Endometrium (tissue), 2 donors: ENCODE data around the gene DHX36.

Experiments
- FAIRE-seq: peaks from 2 replicates; lab custom pipeline; 2012; peaks lifted over from hg19 to GRCh38; lab: Jason Lieb, UNC
- donor health status: control.
- donor health status: control.

Gene DHX36

DNA sequence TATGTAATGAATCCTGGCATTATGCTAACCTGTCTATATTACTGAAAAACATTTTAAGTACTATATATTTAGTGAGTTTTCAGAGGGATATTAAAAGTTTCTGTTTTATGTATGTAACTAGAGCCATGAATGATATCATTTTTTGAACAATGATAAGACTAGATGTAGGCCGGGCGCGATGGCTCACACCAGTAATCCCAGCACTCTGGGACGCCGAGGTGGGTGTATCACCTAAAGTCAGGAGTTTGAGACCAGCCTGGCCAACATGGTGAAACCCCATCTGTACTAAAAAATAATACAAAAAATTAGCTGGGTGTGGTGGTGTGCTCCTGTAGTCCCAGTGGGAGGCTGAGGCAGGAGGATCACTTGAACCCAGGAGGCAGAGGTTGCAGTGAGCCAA is 34.1 kb downstream of the DHX36 start:
- FAIRE-seq = no peak

DNA sequence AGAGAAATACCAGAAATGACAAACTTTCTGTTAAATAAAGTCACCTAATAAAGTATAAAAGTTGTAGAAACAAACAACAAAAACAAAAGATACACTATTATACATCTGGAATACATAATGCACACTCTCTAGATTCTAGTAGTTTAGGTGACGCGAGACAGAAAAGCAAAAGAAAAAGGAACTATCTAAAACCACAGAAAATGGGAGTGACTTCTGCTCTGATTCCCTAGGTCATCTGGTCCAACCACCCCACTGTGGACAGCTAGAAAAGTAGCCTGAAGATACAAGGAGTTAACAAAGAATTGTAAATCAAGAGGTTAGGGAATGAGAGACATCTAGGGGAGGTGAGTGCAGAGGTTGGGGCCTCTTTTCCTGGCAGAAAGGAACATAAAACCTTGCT is 39.1 kb downstream of the DHX36 start:
- FAIRE-seq = no peak

DNA sequence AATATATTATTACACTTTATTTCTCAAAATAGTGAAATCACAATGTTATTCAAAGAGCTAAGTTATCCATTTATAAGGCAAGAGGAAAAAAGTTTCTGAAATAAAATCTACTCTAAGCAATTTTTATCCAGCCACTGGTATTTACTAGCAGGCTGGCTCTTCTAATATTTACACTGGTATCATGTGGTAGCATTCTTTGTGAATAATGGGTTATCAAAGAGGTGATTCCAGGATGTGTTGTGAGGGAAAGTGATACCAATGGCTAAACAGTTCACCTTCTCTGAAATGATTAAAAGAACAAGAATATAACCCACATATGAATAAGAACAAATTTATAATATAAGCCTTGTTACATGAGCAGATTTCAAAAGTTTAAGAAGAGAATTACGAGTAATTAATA is 44.1 kb downstream of the DHX36 start:
- FAIRE-seq = no peak

DNA sequence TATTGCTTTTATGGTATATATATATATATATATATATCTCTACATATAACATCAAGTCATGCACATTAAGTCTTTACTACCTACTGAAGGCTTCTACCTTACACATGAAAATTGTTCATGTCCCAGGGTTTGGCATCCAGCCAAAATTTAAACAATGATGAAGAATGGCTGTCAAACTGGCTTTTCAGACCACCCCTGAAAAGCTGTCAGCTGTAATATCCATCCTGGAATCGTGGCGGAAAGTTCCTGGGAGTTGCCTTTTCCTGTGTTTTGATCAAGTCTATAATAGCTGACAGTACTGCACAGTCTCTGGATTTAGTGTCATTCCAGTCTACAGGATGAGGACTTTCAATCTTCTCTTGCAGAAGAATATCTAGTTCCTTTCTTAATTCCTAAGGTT is 48.3 kb downstream of the DHX36 start:
- FAIRE-seq = no peak

DNA sequence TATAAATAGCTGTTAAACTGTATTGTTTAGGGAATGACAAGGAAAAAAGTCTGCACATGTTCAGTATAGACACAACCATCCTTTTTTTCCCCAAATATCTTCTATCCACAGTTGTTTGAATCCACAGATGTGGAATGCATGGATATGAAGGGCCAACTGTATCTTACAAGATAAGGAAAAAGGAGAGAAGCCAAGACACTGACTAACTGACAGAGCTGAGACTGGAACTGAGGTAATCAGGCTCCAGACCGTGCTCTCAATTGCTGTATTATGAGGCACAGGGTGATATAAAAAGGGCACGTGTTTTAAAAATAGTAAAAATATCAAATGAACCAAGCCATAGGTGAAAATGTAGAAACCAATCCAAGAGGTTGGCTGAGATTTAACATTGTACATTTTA is 49.0 kb downstream of the DHX36 start:
- FAIRE-seq = no peak

DNA sequence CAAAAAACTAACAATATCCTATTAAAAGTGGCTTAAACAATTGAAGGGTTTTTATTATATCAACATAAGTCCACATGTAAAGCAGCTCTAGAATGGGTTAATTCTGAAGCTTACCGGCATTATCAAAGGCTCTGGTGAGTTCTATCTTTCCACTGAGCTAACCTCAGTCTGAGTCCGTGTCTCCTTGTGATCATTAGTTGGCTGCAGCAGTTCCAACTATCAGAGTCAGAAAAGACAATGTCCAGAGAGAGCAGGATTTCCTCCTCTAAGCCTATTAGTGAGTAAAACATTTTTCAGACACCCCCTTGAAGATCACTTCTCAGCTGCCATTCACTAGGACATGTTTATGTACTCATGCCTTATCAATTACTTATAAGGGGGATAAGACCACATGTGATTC is 49.9 kb downstream of the DHX36 start:
- FAIRE-seq = no peak

DNA sequence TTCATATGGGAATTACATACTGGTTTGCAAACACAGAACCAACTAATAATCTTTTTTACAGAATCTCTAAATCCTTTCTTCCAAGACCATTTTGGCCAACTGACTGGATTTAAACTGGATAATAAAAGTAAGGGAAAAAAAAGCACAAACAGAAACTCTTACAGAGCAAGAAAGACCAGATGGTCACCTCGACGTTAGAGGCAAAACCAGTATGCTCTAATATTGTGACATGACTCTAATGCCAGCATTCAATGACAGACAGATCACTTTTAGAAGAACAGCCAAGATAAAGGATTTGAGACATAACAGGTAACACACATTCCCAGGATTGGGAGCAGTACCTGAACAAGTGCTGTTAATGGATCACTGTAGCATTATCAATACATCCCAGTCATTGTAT is 50.9 kb downstream of the DHX36 start:
- no peak for FAIRE-seq

DNA sequence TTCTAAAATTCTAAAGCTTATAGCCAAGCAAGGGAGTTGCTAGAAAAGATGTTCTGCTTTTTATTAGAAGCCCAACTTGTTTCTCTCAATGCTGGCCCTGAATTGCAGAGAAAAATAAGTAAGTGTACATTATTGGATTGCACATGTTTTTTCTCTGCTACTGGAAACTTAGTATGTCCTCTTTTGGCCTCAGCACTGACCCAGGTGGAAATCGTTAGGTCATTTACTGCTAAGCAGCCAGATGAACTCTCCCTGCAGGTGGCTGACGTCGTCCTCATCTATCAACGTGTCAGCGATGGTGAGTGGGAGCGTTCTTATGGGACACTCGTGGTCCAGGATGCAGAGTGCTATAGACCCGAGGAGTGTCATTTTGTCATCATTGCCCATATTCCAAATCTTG is 69.8 kb downstream of the DHX36 start:
- no peak for FAIRE-seq

DNA sequence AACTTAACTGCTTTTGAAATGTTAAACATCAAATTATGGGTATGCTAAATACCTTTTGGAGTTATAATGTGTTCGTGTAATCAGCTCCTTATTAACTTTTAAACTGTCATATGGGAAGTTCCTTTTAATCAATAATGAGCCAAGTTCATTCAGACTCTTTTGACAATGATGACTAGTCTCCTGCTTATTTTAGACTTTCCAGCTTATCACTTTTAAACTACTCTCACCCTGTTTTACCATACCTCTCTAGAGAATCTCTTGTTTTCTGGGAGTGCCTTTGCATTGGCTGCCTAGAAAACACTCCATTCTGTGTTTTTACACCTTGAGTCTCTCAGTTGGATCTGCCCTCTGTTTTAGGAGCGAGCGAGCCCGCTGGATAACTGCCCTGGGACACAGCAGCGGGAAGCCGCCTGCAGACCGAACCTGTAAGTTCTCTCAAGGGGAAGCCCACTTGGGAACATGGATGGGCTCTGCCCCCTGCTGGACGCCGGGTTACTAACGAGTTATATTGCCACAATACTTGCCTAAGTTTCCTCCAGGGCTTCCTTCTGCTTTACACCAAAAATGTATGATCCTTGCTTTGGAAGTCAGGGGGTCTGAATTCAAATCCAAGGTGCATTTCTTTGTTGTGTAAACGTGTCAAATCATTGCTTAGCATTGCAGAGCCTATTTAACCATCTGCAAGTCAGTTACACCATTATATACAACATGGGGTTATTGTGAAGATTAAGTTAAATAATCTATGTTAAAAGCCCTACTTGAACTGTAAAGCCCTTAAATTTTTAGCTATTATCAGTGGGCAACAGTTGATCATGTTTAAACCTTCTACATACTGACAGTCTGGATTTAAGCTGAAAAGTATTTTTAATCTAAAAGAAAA is 71.3 kb downstream of the DHX36 start:
- peak; percentile 91 for FAIRE-seq

DNA sequence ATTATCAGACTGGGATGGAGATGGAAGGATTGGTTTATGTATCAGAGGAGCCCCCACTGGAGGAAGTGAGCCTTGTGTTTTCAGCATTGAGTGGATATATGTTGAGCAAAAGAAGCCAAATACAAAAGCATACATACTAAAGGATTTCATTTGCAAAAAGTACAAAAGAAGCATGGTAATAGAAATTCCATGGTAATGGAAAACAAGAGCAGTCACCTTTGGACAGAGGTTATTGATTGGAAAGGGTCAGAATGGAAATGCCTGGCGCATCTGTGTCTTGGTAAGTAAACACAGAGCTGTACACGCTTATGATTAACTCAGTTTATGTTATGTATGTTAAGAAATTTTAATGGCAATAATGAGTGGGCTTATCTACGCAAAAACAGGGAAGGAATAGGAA is 72.7 kb downstream of the DHX36 start:
- FAIRE-seq = no peak

DNA sequence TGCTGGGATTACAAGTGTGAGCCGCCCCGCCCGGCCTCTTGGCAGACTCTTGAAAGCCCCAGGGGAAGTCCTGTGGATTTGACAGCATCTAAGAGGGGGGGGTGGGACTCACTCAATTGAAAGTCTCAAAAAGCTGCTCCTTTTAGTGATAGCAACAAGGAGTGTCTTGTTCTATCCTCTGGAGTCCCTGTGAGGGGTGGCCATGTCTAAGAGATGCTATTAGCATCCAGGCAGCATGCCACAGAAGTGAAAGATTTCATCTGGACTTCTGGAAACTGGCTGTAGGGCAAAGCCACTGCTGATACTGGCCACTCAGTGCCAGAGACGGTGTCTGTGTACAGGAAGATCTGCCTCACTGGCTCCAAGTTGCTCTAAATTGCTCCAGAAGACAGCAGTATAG is 74.0 kb downstream of the DHX36 start:
- FAIRE-seq = no peak

DNA sequence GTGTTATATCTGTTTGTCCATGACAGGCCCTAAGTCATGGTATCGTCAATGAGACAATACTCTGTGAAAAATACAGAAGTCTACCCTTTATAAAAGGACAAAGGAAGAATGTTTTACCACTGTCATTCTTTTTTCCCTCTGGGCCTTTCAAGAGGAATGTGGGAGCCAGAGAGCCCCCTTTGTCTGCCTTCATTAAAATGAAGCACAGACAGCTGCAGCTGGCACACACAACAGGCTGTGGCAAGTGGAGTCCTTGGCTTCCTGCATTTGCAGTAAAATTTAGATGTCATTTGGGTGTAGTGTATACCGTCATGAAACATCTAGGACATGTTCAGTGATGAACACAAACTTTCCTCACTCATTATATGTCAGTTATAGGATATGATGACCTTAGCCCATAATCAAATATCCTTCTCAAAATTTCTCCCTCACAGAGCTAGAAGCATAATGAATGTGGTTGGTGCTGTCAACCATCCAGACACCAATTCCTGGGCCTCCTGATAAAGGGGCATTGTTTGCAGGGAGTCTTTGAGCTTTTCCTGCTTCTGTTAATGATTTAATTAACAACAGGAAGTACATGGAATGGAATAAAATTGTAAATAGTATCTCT is 76.4 kb downstream of the DHX36 start:
- FAIRE-seq = no peak

DNA sequence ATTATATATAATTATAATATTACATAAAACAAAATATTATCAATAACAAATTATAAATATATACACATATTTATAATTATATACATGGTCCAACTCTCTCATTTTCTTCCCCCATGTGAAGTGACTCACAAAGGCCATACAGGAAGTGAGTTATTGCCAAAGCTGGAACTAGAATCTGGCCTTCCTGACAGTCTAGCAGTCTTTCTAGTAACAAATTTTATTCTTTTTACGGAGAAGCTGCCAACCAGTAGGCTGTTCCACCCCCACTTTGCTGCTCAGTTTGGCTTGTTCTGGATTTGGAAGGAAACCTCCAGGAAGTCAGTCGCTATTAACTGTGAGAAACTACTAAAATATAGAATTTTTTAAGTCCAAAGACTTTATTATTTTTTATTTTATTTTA is 79.6 kb downstream of the DHX36 start:
- FAIRE-seq = no peak

DNA sequence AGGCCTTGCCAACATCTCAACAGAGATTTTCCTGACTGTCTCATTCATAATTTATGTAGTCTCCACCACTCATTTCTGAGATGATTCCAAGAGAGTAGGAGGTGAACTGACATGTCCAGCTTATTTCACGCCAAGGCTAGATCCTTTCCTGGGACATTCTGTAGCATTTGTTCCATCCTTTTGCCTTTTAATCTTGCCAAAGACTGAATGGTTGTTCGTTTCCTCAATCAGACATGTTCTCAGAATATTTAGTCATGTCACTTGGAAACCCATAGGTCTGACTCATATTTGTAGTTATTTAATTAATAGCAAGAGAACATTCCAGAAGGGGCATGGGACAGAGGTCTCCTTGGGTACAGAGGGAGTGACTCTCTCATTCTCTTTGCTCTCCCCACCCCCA is 80.9 kb downstream of the DHX36 start:
- no peak for FAIRE-seq

DNA sequence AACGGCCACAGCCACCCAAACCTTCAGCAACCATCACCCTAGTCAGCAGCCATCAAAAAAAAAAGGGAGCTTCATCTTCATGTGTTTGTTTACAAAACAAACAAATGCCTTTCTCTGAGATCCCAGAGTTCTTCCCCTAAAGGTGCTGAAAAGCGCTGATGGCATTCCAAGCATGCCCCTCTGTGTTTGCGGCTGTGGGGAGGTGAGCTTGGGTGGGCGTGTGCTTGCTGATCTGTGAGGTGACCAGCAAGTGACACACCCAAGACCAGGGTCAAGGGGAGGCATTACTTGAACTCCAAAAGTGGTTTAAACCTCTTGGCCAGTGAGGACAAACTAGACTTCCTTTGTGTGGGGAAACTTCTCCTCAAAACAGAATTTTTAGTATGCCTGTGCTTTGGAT is 81.5 kb downstream of the DHX36 start:
- FAIRE-seq = no peak

DNA sequence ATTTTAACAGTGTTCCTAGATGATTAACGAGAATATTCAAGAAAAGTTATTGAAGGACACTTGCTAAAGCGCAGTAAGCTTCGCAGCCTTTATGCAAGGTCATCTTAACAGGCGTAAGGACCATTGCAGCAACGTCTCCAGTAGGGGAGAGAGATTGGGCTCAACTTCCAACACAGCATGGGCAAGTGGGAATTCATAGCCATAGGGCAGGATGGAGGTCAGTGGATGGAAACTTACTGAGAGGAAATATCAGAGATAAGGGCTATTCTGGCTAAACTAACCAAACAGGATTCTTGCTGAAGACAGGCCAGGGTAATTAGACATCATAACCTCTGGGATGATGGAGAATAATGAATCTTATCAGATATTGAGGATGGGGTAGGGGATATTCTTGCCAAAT is 82.8 kb downstream of the DHX36 start:
- no peak for FAIRE-seq

DNA sequence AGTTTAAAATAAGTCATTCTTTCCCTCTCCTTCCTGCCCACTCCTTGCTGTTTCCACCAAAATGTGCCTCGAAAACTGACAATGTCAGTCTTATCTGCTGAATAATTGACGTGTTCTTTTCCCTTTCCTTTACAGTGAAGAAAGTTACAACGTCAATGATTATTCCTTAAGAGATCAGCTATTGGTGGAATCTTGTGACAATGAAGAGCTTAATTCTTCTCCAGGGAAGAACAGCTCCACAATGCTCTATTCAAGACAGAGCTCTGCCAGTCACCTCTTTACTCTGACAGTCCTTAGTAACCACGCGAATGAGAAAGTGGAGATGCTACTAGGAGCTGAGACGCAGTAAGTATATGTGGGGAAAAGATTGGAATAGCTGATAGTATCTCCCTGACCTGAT is 84.1 kb downstream of the DHX36 start:
- FAIRE-seq = no peak

DNA sequence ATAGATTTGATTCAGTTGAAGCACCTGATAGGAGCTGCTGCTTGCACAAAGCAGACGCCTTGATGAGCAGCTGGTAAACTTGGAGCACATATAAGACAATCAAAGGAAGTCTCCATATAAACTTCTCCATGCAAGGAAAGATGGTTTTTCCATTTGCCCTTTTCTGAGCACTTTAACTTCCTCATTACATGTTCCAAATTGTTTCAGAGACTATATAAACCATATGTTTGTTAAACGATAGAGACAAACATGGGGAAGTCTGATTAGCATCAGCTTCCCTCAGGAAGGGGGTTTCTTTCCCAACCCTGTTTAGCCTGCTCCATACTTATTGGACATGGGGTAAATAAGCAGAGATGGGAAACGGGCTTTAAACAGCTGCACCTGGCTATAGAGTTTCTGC is 88.0 kb downstream of the DHX36 start:
- FAIRE-seq = no peak

DNA sequence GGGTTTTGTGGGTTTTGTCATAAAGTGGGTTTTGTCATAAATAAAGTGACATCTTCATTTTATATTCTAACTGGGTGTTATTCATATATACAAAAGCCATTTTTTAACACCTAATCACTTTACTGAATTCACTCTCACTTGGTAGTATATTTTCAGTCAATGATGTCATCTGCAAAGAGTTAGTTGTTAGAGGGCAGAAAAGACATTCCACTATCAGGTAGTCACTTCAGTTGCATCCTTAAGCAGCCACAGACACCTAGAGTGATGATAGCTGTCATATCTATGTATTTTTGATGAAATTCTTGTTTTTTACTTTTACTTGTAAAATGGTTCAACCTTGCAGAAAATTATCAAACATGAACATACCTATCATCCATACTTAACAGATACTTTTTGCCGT is 89.0 kb downstream of the DHX36 start:
- FAIRE-seq = no peak

DNA sequence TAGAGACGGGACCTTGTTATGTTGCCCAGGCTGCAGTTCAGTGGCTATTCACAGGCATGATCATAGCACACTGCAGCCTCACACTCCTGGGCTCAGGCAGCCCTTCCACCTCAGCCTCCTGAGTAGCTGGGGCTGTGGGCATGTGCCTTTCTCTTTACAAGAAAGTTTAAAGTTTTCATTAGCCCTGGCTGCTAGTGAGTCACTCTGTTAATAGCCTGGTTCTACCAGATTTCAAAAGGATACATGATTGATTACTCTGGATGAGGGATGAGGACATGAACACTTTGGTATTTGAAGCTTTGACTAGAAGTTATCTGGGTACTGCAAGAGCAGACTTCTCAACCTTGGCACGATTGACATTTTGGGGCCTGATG is 95.1 kb downstream of the DHX36 start:
- no peak for FAIRE-seq

DNA sequence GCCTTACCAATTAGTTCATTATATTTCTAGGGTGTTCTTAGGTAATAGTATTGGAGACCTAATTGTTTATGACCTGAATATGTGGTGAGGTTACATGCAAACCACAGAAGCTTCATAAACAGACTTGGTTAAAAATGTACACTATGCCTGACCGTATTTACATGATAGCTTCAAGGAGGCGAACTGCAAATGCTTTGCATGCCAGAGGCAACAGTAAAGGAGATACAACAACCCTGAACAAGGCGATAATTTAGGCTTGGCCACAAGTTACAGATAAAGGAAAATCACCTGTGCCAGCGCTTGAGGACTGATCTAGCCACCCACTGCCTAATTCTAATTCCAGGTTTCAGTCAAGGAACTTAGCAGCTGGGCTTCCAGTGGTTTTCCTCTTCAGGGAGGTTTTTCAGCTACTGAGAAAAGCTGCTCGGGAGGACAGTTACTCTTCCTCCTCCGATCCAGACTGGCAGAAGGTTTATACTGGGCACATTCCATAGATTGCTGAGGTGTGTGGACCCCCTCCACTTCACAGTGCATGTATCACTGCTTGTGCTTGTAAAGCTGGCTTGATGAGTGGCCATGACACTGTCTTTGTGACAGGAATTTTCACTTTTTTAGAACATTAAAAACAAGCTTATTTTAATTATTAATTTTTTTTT is 95.6 kb downstream of the DHX36 start:
- FAIRE-seq = no peak

DNA sequence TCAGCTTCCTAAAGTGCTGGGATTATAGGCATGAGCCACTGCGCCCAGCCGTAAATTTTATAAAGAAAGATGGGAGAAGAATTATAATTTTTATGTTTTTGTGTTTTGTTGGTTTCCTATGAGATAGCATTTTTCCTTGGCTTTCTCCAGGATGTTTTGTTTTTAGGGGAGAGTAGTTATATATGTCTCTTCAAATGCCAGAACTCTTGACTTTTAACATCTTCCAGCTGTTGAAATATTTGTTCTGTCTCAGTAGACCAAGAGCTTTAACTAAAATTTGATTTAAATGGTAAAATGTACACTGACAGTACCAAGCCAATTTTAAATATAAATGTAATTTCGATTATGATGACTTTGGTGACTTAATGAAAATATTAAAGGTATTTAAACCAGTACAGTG is 96.8 kb downstream of the DHX36 start:
- FAIRE-seq = no peak

DNA sequence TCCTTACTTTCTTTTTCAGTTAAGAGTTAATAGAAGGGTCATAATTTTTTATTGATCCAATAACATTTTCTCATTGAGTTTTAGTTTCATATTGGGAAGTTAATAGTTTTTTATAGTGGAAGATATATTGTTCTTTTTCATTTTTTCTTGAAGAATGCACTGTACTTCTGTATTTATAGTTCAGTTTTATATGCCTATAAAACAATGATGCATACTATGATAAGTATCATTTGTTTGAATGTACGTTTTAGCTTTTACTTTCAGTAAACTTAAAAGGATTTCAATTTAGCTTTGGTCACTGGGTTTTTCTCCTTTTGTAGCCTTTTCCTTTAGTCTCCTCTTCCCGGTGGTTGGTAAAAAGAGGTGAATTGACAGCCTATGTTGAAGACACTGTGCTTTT is 98.8 kb downstream of the DHX36 start:
- FAIRE-seq = no peak

DNA sequence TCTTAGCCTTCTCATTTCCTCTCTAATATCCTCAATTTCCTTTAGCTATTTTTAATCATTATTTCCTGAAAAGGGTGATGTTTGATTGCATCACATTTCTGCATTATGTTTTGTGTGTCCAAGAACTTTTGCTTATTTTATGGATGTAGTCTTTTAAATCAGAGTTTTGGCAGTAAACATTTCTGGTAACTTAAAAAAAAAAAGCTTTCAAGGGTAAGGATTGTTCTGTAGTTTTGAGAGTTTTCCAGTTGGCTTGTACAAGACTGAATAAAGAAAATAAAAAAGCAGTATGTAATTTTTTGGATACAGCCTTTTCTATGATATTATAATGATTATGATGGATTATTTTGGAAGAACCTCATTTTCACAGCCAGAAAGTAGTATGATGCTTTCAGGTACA is 99.4 kb downstream of the DHX36 start:
- no peak for FAIRE-seq
